Measurements from ENCODE around the gene MAGEA10.

MAGEA10 gene

DNA sequence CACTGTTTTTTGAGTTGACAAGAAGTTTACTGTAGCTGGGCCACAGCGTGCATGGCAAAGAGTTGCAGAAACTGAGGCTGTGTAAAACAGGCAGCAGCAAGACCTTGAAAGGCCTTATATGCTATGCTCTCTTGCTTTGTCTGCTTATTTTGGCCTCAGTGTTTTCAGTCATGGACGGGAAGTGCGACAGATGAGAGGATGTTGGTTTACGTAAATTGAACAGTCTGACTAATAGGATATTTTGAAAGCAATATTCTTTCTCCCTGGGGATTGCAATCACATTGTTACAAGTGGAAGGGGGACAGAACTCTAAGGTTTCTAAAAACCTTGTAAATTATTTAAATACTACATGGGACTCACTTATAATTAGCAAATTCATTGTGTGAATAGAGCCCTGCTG, 32.2 kb upstream of the MAGEA10 start:
- H3F3A ChIP-seq (ENCODE audit: control insufficient read depth, insufficient read depth), result no peaks in the 10 kb centered on the region
- no peaks in the 10 kb centered on the region for H3K79me2 ChIP-seq (ENCODE audit: control insufficient read depth, low read length)
- H3K4me2 ChIP-seq (ENCODE audit: low read length), result no peak overlapping the region
- H3K36me3 ChIP-seq (ENCODE audit: control insufficient read depth, low read length), result no peaks in the 10 kb centered on the region
- H3K9me2 ChIP-seq (replicated peaks; ENCODE audit: control insufficient read depth, low read length), result no peaks in the 10 kb centered on the region
- H4K20me1 ChIP-seq (ENCODE audit: control insufficient read depth, insufficient read depth, low read depth, low read length), result no peaks in the 10 kb centered on the region
- H3K9me3 ChIP-seq (ENCODE audit: control insufficient read depth, insufficient read depth, low read length), result no peaks in the 10 kb centered on the region
- no peak overlapping the region for H3K4me3 ChIP-seq (ENCODE audit: low read length)
- H3K27me3 ChIP-seq (ENCODE audit: control insufficient read depth, low read length), result no peaks in the 10 kb centered on the region
- no peak overlapping the region for H3K27ac ChIP-seq (ENCODE audit: low read depth, low read length)
- H3K4me1 ChIP-seq (ENCODE audit: control insufficient read depth, low read length), result no peaks in the 10 kb centered on the region
- TF ChIP-seq EZH2phosphoT487 (IDR thresholded peaks at IDR 0.05; ENCODE audit: borderline replicate concordance, low read length) (no peak), CTCF (IDR thresholded peaks at IDR 0.05; ENCODE audit: low read depth, low read length, poor library complexity, severe bottlenecking) (no peak)

- Histone ChIP-seq H3K79me2 (ENCODE audit: control insufficient read depth, low read length) (no peaks in the 10 kb centered on the region), H3K36me3 (ENCODE audit: control insufficient read depth, low read length) (no peaks in the 10 kb centered on the region), H3K27me3 (ENCODE audit: control insufficient read depth, low read length) (no peaks in the 10 kb centered on the region), H3K4me3 (ENCODE audit: low read length) (no peak overlapping the region), H3K9me3 (ENCODE audit: control insufficient read depth, insufficient read depth, low read length) (no peaks in the 10 kb centered on the region), H3K4me2 (ENCODE audit: low read length) (no peak overlapping the region), H3F3A (ENCODE audit: control insufficient read depth, insufficient read depth) (no peaks in the 10 kb centered on the region), H3K4me1 (ENCODE audit: control insufficient read depth, low read length) (no peaks in the 10 kb centered on the region), H3K9me2 (replicated peaks; ENCODE audit: control insufficient read depth, low read length) (no peaks in the 10 kb centered on the region), H3K27ac (ENCODE audit: low read depth, low read length) (no peak overlapping the region), H4K20me1 (ENCODE audit: control insufficient read depth, insufficient read depth, low read depth, low read length) (no peaks in the 10 kb centered on the region)
- TF ChIP-seq EZH2phosphoT487 (IDR thresholded peaks at IDR 0.05; ENCODE audit: borderline replicate concordance, low read length), result no peak
- no peak for TF ChIP-seq CTCF (IDR thresholded peaks at IDR 0.05; ENCODE audit: low read depth, low read length, poor library complexity, severe bottlenecking)
Observed at GRCh38 chrX:152165033-152165743, 26.8 kb upstream of the MAGEA10 start.

- no peaks in the 10 kb centered on the region for H3F3A ChIP-seq (ENCODE audit: control insufficient read depth, insufficient read depth)
- H3K4me1 ChIP-seq (ENCODE audit: control insufficient read depth, low read length), result no peaks in the 10 kb centered on the region
- no peaks in the 10 kb centered on the region for H4K20me1 ChIP-seq (ENCODE audit: control insufficient read depth, insufficient read depth, low read depth, low read length)
- H3K4me2 ChIP-seq (ENCODE audit: low read length), result no peak overlapping the region
- no peaks in the 10 kb centered on the region for H3K36me3 ChIP-seq (ENCODE audit: control insufficient read depth, low read length)
- no peaks in the 10 kb centered on the region for H3K27me3 ChIP-seq (ENCODE audit: control insufficient read depth, low read length)
- H3K4me3 ChIP-seq (ENCODE audit: low read length), result no peak overlapping the region
- H3K79me2 ChIP-seq (ENCODE audit: control insufficient read depth, low read length), result no peaks in the 10 kb centered on the region
- no peak for TF ChIP-seq CTCF (IDR thresholded peaks at IDR 0.05; ENCODE audit: low read depth, low read length, poor library complexity, severe bottlenecking)
- TF ChIP-seq EZH2phosphoT487 (IDR thresholded peaks at IDR 0.05; ENCODE audit: borderline replicate concordance, low read length), result no peak
- H3K9me3 ChIP-seq (ENCODE audit: control insufficient read depth, insufficient read depth, low read length), result no peaks in the 10 kb centered on the region
- no peak overlapping the region for H3K27ac ChIP-seq (ENCODE audit: low read depth, low read length)
- H3K9me2 ChIP-seq (replicated peaks; ENCODE audit: control insufficient read depth, low read length), result no peaks in the 10 kb centered on the region
Observed at GRCh38 chrX:152157042-152157441, 18.7 kb upstream of the MAGEA10 start.

All from DOHH2 (cell line).